Sigmoid colon (tissue), 4 donors: Measurements from ENCODE around the gene ASTL.

Experiments used
- CTCF ChIP-seq, 4 experiments: fragments of 450-650 bp in 3 of 4; fragments of 200-600 bp in 1 of 4; IDR thresholded peaks; one replicate each; pipeline ENCODE4 v1.5.1; 2016 to 2019; ENCODE audit warnings: antibody characterized with exemption in 4 of 4, mild to moderate bottlenecking in 3 of 4, moderate library complexity in 2 of 4
- POLR2A ChIP-seq, 2 donors: fragments of 450-650 bp; IDR thresholded peaks; one replicate each; pipeline ENCODE4 v1.6.1; 2016; ENCODE audit warnings: antibody characterized with exemption in 2 of 2, mild to moderate bottlenecking in 2 of 2, moderate library complexity in 2 of 2
- POLR2AphosphoS5 ChIP-seq, 4 donors: sonication (generic); formaldehyde crosslinking; IDR thresholded peaks; one replicate each; pipeline ENCODE4 v1.6.1; 2017; ENCODE audit warnings: antibody characterized with exemption in 4 of 4

- TF ChIP-seq CTCF (IDR thresholded peaks at IDR 0.05): no peak
- TF ChIP-seq POLR2AphosphoS5 (IDR thresholded peaks at IDR 0.05): no peak
- no peak for TF ChIP-seq POLR2A (IDR thresholded peaks at IDR 0.05)
Observed at GRCh38 chr2:96136129-96136720, 2.1 kb downstream of the ASTL start.
